ENCODE data around the gene HPS5. TPM values are rescaled to one million over a fixed set of nuclear protein-coding genes. Genes with fewer than 3 reads are reported as not detected.

The HPS5 gene, protein sequence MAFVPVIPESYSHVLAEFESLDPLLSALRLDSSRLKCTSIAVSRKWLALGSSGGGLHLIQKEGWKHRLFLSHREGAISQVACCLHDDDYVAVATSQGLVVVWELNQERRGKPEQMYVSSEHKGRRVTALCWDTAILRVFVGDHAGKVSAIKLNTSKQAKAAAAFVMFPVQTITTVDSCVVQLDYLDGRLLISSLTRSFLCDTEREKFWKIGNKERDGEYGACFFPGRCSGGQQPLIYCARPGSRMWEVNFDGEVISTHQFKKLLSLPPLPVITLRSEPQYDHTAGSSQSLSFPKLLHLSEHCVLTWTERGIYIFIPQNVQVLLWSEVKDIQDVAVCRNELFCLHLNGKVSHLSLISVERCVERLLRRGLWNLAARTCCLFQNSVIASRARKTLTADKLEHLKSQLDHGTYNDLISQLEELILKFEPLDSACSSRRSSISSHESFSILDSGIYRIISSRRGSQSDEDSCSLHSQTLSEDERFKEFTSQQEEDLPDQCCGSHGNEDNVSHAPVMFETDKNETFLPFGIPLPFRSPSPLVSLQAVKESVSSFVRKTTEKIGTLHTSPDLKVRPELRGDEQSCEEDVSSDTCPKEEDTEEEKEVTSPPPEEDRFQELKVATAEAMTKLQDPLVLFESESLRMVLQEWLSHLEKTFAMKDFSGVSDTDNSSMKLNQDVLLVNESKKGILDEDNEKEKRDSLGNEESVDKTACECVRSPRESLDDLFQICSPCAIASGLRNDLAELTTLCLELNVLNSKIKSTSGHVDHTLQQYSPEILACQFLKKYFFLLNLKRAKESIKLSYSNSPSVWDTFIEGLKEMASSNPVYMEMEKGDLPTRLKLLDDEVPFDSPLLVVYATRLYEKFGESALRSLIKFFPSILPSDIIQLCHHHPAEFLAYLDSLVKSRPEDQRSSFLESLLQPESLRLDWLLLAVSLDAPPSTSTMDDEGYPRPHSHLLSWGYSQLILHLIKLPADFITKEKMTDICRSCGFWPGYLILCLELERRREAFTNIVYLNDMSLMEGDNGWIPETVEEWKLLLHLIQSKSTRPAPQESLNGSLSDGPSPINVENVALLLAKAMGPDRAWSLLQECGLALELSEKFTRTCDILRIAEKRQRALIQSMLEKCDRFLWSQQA
- 18.5 and 27.5 TPM in 2 replicates for total RNA-seq

GRCh38 chr11:18321969-18322711 lies at the start of gene HPS5, which contains the start of gene GTF2H1:
HPS5 (minus strand) TSS chr11:18322140; CDS start chr11:18317858, 4,282 bp downstream.
GTF2H1 (plus strand) TSS chr11:18322567; CDS start chr11:18333075, 10,508 bp downstream.

GRCh38 chr11:18265949-18266348 lies 56.0 kb downstream of the HPS5 start, which contains the start of gene SAA1:
SAA1 (plus strand) TSS chr11:18266264; CDS start chr11:18266888, 624 bp downstream.

DNA sequence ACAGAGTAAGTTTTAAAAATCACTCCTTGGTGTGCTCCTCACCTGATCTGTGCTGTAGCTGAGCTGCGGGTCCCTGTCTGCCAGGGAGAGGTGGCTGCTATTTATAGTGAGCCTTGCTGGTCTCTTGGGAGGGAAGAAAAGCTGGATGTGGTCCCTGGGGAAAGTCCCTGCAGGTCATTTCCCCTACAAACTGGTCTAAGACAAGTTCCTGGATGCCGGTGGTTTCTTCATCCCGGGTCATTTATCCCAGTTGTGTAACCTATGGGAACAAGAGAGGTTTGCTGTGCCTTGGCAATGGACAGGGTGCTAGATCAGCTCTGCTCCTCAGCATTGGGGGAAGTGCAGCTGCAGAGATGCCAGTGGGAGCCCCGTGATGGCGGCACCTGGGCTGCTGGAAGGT lies 73.4 kb downstream of the HPS5 start, which contains the start of gene SAA2:
Gene SAA2, minus strand, starts transcription at position 108 of the 400 bp plus-strand sequence. CDS start 657 bp downstream, outside the sequence.

DNA sequence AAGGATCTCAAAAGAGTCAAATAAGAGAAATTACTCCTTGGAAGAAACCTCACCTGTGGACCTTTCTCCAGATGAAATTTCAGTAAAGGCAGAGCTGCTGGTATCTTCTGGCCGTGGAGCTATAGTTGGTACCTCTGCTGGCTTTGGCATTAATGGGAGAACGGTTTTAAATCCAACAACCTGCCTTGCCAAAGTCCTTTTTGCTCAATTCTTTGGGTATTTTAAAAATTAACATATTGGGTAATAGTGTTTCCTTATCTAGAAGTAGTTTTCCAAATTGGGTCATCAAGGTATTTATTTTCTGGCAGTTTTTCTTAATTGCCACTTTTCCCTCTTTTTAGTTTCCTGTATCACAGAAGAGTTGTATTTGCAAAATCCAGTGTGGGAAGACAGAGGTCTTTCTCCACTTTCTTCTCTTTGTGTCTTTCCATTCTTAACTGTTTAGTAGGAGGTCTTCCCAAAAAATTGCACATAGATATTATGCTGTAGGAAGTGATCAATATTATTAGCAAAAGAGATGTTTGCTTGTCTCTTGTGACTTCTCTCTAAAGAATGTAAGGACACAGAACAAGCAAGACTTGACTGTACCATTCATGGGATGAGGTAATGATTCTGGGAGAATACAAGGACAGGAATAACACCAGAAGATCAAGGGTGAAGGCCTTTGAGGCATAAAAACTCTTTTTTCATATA lies 85.1 kb downstream of the HPS5 start, which contains the start of gene SAA4:
Gene SAA4, minus strand, starts transcription at position 139 of the 693 bp plus-strand sequence. CDS start 876 bp downstream, outside the sequence.

Other genes starting within 250 kb of the HPS5 start
- 11.4 and 16.5 TPM in 2 replicates for gene SAAL1, start 216.1 kb downstream of the HPS5 start, total RNA-seq
- gene MRGPRX3, start 189.6 kb downstream of the HPS5 start, total RNA-seq, result 0.33 and 0.52 TPM in 2 replicates
- 0.69 and 0.87 TPM in 2 replicates for gene MRGPRX4, start 149.3 kb downstream of the HPS5 start, total RNA-seq
- gene SAA4, start 85.3 kb downstream of the HPS5 start, total RNA-seq, result not detected in 2 replicates
- not detected in 2 replicates for gene SAA2, start 73.5 kb downstream of the HPS5 start, total RNA-seq
- not detected in 2 replicates for gene SAA1, start 55.9 kb downstream of the HPS5 start, total RNA-seq
- 50.9 and 71.1 TPM in 2 replicates for gene GTF2H1, start 427 bp upstream of the HPS5 start, total RNA-seq
- gene LDHA, start 72.4 kb upstream of the HPS5 start, total RNA-seq, result 171 and 184 TPM in 2 replicates
- not detected in 2 replicates for gene LDHC, start 90.2 kb upstream of the HPS5 start, total RNA-seq
- not detected in 2 replicates for gene LDHAL6A, start 133.7 kb upstream of the HPS5 start, total RNA-seq
- gene TSG101, start 204.8 kb upstream of the HPS5 start, total RNA-seq, result 68.8 and 69.8 TPM in 2 replicates